CD4-positive, alpha-beta T cell treated with Interferon alpha-2 for 1 hour (primary cell): ENCODE measurements around the gene CTTNBP2.

ENCODE experiments used
- DNase-seq, 2 donors: peaks; one replicate each; pipeline ENCODE4 v3.0.0-alpha.2; 2020 to 2022

The CTTNBP2 gene

DNA sequence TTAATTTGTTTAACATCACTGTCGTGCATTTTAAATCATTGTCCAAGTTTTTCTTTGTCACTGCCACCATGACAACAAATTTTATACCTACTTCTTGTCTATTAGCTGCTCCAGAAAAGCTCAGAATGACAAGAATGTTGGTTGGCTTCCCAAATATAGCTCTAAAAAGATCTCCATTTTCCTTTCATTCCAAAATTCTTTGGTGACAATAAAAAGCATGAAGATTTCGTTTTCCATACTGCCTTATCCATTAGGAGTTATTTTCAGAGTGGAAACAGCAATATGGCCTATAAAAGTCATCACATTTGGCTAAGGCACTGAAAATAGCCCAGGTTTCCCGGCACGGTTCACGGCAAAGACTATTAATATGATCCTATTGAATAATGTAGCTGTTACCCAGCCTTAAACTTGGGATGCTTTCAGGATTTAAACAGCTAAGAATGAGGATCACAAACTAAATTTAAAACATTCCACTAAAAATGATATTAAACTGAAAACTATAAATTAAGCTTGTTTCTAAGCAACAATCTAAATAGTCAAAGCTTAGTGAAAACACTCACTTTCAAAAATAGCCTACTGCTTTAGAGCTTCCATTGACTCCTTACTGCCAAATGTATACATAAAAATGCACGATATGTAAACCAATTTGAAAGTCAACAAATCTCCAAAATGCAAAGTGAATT, 2.7 kb downstream of the CTTNBP2 start:
- DNase-seq = no peak

DNA sequence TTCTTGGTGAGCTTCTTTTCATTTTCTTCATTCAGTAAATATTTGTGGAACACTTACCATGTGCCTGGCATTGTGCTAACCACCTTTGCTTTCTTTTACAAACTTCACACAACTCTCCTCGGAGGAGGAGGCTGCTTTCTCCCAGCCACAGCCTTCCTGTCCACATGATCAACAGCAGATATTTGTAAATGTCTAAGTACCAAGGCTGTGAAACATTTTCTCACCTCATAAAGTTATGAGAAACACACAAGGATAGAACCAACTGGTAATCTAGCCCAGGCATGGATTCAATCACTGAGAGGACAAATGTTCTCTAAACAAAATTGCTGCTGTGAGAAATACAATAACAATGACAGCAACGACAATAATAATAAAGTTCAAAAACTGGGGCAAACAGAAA, 3.9 kb downstream of the CTTNBP2 start:
- no peak for DNase-seq

DNA sequence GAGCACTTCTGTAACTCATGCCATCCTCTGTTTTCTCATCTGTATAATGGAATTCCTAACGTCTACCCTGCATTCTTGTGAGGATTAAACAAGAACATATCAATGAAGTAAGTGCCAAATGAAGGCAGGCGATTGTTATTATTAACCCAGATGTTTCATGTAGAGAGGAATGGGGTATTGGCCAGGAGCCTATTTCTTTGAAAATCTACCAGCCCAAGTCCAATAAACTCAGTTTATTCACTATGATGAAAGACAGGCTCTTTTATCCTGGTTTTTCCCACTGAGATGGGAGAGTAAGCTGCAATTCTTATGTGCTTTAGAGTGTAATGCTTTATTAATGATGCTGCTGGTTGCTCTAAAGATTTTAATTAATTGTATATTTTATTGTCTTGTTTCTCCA, 9.6 kb downstream of the CTTNBP2 start:
- no peak for DNase-seq

DNA sequence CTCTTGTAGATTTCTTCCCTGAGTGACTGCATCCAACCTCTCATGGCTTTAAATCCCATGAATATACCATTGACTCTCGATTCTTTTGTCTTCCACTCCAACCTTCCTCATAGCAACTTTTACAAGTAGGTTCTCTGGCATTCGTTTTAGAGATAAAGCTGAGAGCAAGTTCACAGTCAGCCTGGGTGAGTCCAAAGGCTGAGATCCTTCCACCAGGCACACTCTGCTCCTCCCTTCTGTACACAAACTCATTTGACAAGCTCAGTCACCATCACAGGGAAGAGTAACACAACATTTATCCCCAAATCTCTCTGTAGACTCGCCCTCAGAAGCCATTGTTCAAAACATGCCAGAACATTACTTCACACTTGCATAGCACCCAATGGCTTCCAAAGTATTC, 10.9 kb downstream of the CTTNBP2 start:
- no peak for DNase-seq

DNA sequence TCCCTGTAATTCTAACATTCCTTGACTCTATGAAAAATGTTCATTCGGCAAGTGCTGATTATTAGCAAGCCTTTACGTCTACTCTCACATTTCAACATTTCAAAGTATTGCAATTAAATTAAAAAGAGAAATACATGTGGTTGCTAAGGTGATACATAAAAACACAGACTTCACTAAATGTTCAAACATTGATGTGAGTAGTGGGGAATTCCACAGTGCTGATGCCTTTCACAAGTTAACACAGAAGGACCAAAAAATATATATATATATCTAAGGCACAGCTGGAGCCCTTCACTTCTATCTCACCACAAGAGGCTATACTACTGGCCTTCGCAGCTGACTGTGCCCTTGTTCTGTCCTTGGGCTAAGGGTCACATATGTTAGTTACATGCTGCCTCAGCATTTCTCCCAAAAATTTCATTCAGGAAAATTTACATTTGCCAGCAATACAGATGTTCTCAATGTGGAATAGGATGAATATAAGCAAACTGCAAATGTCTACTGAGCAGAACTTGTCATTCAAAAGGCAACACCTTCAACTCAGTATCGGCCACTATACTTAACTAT, 13.9 kb downstream of the CTTNBP2 start:
- no peak for DNase-seq

DNA sequence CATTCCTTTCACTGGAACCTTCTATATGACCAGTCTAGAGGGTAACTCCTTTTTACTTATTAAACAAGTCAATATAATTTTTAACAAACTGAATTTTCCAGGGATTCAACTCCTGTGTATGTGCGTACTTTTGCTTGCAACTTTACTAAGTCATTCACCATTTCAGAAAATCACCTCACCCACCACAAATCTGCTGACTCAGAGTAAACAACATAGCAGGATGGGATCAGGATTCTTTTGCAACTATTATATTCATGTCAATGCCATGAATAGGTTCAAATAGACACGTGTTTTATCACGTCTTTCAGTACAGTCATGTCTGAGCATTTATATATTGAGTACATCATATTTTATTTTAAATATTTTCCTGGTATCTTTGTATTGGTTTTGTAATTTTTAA, 14.5 kb downstream of the CTTNBP2 start:
- no peak for DNase-seq

DNA sequence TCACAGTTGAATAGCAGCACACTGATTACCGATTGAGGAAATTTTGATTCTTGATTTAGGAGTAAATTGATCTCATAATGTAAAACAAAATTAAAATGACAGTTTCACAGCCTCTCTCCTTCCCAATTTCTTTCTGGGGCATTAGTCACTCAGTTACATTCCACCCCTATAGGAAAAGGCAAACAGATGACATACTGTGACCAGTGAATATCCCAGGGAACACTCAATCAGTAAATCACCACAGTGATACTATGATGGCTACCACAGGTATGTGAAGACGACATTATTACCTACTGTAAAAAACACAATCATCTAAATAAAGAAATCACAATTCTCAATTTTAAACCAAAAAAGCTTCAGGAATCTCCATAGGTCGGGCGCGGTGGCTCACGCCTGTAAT, 15.5 kb downstream of the CTTNBP2 start:
- DNase-seq = no peak

DNA sequence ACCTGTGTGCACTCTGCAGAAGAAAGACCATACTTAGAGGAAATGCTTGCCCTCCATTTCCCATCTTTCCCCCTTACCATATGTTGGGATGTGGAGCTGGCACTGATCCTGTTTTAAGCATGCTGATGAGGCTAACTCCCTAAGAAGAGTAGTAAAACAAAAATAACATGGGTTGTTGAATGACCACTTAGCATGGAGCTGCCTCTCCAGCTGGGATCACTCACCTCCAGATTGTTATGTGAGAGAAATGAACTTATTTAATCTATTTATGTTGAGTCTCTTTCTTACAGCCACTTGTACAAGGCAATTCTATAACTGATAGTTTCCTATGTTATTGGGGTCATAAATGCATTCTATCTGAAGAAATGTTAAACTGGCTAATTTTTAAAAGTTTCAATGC, 17.0 kb downstream of the CTTNBP2 start:
- no peak for DNase-seq

DNA sequence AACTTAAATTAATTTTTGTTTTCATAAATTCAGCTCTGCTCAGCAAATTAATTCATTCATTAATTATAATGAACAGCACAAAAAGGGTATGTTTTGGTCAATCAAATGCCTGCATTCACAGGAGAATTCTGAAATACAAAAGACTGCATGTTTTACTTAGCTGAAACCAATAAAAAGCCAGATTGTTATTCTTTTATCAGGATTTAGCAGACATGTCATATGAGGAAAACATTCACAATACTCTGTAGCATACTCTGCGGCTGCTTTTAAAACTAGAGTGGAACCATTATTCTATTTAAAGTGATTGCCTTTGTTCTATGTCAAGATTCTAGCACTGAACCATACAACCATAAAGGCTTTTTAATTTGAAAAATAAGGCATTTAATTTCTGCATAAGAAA, 19.1 kb downstream of the CTTNBP2 start:
- DNase-seq = no peak

DNA sequence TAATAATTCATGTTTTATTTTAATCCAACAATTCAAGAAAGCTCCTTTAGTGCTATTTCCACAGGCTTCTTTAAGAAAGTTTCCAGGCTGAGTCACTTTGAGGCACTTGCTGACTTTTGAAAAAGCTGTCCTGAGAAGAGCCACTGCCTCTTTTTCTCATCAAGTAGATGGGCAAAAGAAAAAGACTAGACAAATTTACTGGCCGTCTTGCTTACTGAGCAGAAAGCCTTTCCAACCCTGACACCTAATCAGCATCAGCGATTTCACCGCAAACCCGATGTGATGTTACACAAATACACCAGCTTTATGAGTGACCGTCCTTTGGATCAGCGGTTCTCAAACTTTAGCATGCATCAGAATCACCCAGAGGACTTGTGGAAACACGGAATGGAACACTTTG, 24.3 kb downstream of the CTTNBP2 start:
- no peak for DNase-seq

DNA sequence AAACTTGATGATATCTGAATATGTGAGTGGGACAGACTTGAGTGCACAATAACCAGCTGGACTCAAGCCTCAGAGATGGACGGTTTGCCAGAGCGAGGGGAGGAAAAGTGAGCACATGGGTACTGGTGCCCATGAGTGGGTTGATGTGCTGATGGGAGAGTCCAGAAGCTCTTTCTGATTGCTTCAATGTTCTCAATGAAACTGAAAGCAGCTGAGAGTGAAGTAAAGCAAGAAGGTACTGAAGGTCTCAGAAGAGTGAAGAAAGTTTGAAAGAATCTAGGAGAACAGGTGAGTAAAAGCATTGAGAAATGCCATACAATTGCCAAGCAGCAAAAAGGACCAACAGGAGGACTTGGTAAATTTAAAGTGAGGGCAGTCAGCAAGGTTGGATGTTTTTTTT, 28.6 kb downstream of the CTTNBP2 start:
- DNase-seq = no peak

DNA sequence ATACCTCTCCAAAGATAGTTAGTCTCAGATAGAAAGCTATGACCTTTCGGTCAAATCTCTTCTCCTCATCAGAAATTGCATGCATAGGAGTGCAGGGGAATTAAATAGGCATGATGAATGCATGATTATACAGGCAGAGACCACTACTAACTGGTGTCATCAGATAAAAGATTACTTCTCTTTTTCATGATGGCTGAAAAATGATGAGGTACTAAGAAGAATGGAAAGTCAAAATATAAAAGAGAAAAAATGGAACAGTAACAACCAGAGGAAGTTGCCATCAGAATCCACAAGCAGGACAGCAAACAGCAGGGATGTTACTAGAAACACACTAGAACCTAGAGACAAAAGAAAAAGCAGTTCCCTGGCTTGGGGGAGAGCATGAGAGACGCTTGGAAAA, 31.6 kb downstream of the CTTNBP2 start:
- no peak for DNase-seq

DNA sequence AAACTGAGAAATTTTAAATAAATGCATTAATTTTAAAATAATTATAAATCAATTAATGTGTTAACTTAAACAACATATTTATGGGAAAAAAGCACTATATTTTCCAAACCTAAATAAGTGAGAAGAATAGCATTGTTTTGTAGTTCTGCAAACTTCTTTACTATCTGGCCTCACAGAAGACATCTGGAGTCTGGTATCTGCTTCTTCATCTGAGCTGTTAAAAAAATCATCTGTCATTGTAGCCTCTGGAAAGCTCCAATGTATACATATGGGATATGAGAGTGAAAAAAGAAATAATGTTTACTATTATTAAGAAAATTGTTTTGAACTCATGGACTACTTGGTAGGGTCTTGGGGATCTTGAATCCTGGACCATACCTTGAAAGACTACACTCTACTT, 32.2 kb downstream of the CTTNBP2 start:
- DNase-seq = no peak

DNA sequence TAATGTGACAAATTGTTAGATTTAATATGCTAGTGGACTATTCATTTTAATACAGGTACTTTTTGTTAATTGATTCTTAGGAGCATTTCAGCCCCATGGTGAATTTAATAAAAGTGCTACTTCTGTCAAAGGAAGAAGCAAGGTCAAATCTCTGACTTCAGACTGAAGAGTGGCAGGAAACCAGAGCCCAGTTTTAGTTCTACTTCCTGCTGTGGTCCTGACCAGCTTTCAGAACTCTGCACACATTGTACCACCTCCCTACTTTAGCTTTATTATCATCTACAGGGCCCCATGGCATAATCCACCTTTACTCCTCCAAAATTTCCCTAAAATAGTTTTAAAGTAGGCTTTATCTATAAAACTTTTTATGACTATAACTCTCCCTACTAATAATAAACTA, 33.7 kb downstream of the CTTNBP2 start:
- no peak for DNase-seq

DNA sequence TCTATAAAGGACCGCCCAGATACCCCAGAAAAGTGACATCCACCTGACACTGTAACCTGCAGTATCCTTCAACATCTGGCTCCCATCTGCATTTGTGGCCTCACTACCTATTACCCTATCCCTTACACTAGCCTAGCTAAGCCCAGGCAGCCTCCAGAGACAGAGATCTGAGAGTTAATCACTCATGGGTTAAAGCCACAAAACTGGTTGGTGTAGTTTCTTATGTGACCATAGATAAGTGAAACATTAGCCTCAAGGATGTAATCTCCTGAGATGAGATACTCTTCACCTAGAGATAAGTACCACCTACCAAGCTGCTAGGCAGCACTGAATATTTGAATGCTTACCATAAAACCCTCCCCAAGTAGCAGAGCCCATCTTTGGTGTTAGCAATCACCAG, 35.4 kb downstream of the CTTNBP2 start:
- DNase-seq = no peak

DNA sequence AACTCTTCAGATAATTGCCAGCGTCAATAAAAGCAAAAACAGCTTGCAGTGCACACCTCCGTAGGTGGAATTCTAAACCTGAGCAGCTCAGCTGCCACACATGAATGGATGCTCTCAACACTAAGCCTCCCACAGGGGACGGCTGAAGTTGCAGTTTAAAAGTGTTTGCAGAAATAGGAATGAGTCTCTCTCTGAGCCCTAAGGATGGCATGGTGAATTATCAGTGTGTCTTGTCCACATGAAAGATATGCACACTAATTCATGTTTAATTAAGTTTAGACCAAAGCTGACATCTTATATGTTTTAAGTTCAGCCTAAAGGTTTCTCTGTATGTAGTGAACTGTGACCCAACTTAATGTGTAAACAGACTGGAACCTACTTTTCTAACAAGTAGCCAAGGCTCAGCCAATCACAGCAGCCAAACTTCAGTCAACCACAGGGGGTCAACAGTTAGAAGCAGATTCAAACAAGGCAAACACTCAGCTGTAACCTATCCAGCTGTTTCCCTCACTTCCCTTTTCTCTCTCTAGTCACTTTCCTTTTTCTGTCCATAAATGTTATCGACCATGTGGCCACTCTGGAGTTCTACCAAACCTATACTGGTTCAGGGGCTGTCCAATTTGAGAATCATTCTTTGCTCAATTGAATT, 38.1 kb downstream of the CTTNBP2 start:
- DNase-seq = no peak

DNA sequence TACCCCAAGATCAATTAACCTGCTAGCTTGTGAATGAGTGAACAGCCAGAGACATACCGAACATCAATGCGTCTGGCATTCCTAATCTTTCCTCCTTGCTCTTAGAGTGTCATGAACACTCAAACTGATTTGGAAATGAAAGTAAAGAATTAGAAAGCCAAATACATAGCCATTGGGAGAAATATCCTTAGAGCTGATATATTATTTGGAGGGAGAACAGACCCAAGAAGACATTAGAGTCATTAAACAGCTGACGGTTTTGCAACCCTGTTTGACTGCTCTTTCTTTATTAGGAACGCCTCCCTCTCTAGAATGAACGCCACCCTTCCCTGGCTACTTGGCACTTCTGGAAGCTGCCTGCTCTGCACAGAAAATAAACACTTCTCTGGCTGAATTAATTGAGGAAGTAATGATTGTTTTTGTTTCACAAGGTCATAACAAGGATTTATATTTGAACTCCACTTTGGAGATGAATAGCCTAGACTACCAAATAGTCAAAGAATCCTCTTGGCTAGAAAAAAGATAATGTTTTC, 42.8 kb downstream of the CTTNBP2 start:
- no peak for DNase-seq

DNA sequence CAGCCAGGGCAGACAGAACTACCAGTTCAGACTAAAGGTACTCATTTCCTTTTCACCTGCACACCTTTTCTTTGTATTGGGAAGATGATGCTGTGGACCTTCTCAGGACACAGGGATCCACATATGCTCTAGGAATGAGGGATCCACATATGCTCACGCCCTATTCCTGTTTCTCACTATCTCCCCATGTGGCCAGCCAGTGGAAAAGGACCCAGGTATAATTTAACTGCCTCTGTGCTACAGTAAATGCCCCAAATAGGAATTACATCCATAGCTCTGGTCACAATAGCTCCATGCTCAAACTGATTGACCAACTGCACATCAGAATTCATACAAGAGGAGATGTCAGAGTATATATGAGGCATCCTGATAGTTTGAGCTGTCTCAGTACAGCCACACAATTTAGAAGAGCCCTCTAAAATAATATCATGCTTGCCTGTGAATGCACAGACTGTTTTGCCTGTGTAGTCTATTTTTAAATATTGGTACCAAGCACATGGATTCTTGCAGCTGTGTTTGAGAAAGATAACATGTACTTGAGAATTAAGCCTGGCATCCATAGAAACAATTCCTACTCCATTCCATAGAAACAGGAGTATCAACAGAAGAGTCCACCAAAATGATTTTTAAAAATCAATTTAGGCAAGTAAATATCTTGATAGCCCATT, 43.7 kb downstream of the CTTNBP2 start:
- DNase-seq = no peak

DNA sequence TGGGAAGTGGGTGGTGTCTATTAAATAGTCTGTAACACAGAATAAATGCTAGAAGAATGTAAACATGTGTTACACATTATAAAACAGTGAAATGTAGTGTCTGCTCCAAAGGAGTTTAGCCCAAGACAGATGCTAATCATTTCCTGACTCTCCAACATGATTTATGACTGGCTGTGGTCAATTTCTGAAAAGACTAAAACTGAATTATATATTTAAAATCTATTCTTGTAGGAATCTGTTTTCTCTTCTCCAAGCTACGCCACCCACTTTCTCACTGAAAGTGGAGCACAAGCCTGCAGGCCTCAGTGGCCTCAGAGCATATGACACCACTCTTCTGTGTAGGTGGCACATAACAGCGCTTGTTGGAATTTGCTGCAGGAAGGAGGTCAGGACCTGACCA, 44.4 kb downstream of the CTTNBP2 start:
- DNase-seq = no peak

DNA sequence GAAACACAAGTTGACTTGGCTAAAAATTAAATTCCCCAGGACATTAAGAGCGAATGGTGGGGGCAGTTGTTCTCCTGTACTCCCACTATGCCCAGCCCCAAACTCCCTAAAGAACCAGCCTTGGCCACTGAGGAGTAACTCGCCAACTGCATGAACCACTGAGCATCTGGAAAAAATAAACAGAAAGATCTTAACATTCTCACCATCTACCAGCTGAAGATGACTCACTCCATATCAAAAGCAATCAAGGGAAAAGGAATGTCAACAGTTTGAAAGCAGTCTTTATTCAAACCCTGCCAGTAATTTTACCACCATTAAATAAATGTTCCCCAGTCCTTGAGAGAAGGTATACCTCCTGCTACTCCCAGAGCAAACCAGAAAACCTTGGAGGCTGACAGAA, 45.4 kb downstream of the CTTNBP2 start:
- DNase-seq = no peak

DNA sequence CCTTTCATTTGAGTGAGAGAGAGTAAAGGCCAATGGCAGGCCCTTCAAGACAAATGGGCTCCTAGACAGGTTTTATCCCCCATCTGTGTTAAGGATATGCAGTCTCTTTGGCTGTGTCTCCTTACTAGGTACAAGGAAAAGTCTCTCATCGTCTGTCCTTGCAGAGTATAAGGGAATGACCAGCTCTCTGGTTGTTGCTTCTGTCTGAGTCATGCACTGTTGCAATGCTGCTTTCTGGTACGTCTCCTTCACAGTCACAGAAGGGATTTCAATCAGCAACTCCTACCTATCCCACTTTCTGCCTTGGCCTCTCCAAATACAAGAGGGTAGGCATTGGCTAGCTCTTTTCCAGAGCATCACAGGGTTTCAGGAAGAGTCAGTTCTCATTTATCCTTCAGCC, 48.1 kb downstream of the CTTNBP2 start:
- no peak for DNase-seq

DNA sequence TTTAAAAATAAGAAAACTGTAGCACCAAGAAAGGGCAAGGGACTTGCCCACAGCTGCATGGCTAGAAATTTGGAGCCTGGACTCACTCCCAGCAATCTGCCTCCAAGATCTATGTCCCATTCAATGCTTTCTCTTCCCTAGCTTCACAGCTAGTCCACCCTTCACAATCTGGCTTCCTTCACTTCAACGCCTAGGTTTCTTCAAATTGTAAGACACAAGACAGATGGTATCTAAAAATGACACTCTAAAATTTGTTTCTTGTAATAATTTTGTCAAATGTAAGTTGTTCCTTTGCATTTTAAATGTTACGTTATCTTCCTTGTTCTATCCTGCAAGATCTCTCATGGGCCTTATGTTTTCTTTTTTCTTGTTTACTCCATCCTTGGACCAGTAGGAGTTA, 48.6 kb downstream of the CTTNBP2 start:
- no peak for DNase-seq

DNA sequence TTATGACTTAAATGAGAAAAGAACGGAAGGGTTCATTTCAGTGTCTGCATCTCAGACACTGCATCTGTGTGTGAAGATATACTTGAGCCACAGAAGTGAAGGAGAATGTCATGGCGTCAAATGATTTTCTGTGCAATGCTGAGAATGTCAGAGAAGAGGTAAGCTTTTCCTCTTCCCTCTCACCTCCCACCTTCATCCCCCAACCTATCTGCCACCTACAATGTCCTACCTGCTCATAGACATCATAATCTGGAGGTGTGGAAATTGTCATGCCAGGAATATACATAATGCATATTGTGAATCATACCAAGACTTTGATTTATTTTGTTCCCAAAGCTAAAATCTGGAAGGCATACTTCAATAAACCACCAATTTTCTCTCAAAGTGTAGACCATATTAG, 53.7 kb downstream of the CTTNBP2 start:
- no peak for DNase-seq

DNA sequence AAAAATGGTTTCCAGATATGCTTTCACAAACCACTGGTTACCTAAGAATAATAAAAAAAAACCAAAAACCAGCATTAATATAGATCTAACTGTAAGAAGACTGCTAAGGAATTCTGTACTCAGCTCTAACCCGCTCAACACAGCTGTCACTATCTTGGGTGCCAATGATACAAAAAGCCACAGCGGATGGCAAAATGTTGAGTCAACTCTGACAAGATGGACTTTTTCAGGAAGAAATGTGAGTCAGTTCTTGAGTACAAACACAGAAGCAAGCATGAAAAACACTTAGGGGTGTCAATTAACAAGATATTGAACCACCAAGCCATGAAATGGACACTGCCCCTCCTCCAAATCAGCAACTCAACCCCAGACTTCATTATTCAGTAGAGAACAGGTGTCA, 55.0 kb downstream of the CTTNBP2 start:
- DNase-seq = no peak
